ENCODE measurements around the gene RUVBL1.

The RUVBL1 gene

GRCh38 chr3:128040660-128041059, 83.0 kb downstream of the RUVBL1 start:
- Histone ChIP-seq H3K9me3 (ENCODE audit: low read length) (no peaks in the 10 kb centered on the region), H3K36me3 (ENCODE audit: insufficient read depth, low read length) (no peaks in the 10 kb centered on the region), H3K4me3 (ENCODE audit: low read length) (no peak overlapping the region), H3K27me3 (ENCODE audit: insufficient read depth, low read length) (no peaks in the 10 kb centered on the region), H2AFZ (ENCODE audit: low read depth, low read length) (no peak overlapping the region), H3K4me1 (ENCODE audit: insufficient read depth, low read length) (no peaks in the 10 kb centered on the region)

GRCh38 chr3:128040041-128040440, 83.6 kb downstream of the RUVBL1 start:
- H3K27me3 ChIP-seq (ENCODE audit: insufficient read depth, low read length), result peaks cover 2% of the 10 kb centered on the region
- H3K9me3 ChIP-seq (ENCODE audit: low read length), result no peaks in the 10 kb centered on the region

GRCh38 chr3:128036119-128036518, 87.5 kb downstream of the RUVBL1 start:
- Histone ChIP-seq H3K4me1 (ENCODE audit: insufficient read depth, low read length) (no peaks in the 10 kb centered on the region), H3K9me3 (ENCODE audit: low read length) (no peaks in the 10 kb centered on the region), H3K27me3 (ENCODE audit: insufficient read depth, low read length) (peaks cover 5% of the 10 kb centered on the region), H3K4me3 (ENCODE audit: low read length) (no peak overlapping the region), H2AFZ (ENCODE audit: low read depth, low read length) (no peak overlapping the region), H3K36me3 (ENCODE audit: insufficient read depth, low read length) (no peaks in the 10 kb centered on the region)

More at GRCh38 chr3:128040041-128040440, 83.6 kb downstream of the RUVBL1 start:
- H2AFZ ChIP-seq (ENCODE audit: low read depth, low read length), result no peak overlapping the region
- H3K4me3 ChIP-seq (ENCODE audit: low read length), result no peak overlapping the region
- H3K36me3 ChIP-seq (ENCODE audit: insufficient read depth, low read length), result no peaks in the 10 kb centered on the region
- H3K4me1 ChIP-seq (ENCODE audit: insufficient read depth, low read length), result no peaks in the 10 kb centered on the region

- H3K36me3 ChIP-seq (ENCODE audit: insufficient read depth, low read length), result no peaks in the 10 kb centered on the region
- no peak overlapping the region for H3K4me3 ChIP-seq (ENCODE audit: low read length)
- H2AFZ ChIP-seq (ENCODE audit: low read depth, low read length), result no peak overlapping the region
- no peaks in the 10 kb centered on the region for H3K9me3 ChIP-seq (ENCODE audit: low read length)
- H3K4me1 ChIP-seq (ENCODE audit: insufficient read depth, low read length), result no peaks in the 10 kb centered on the region
- peaks cover 5% of the 10 kb centered on the region for H3K27me3 ChIP-seq (ENCODE audit: insufficient read depth, low read length)
Observed at GRCh38 chr3:128033102-128033501, 90.5 kb downstream of the RUVBL1 start.
